Measurements from ENCODE around the gene PLAAT3.
"Not testable (repeated sequence)": the region's sequence is repeated elsewhere in the genome, so short reads cannot be mapped to it uniquely, and the experiment has no call there.

PLAAT3 gene

GRCh38 chr11:63609536-63609935, 4.7 kb downstream of the PLAAT3 start:
- no peak for DNase-seq (ENCODE audit: low read depth in 2 of 2)

GRCh38 chr11:63608353-63609345, 5.6 kb downstream of the PLAAT3 start:
- no peak for DNase-seq (ENCODE audit: low read depth in 2 of 2)

GRCh38 chr11:63603180-63603518, 11.1 kb downstream of the PLAAT3 start:
- no peak for DNase-seq (ENCODE audit: low read depth in 2 of 2)

GRCh38 chr11:63602290-63603179, 11.7 kb downstream of the PLAAT3 start:
- not testable (repeated sequence) for DNase-seq (ENCODE audit: low read depth in 2 of 2)

GRCh38 chr11:63599211-63600122, 14.8 kb downstream of the PLAAT3 start:
- DNase-seq (ENCODE audit: low read depth in 2 of 2), result no peak

GRCh38 chr11:63598556-63598955, 15.7 kb downstream of the PLAAT3 start:
- no peak for DNase-seq (ENCODE audit: low read depth in 2 of 2)

GRCh38 chr11:63595296-63595695, 18.9 kb downstream of the PLAAT3 start:
- no peak for DNase-seq (ENCODE audit: low read depth in 2 of 2)

GRCh38 chr11:63592975-63593395, 21.2 kb downstream of the PLAAT3 start:
- no peak for DNase-seq (ENCODE audit: low read depth in 2 of 2)

- no peak for DNase-seq (ENCODE audit: low read depth in 2 of 2)
Measured at GRCh38 chr11:63590024-63590788, 24.0 kb downstream of the PLAAT3 start.

GRCh38 chr11:63589000-63589399, 25.2 kb downstream of the PLAAT3 start:
- DNase-seq (ENCODE audit: low read depth in 2 of 2), result no peak

- no peak for DNase-seq (ENCODE audit: low read depth in 2 of 2)
Measured at GRCh38 chr11:63586451-63587166, 27.6 kb downstream of the PLAAT3 start.

- no peak for DNase-seq (ENCODE audit: low read depth in 2 of 2)
Measured at GRCh38 chr11:63583357-63583677, 30.9 kb downstream of the PLAAT3 start.

GRCh38 chr11:63581224-63581623, 33.0 kb downstream of the PLAAT3 start:
- not testable (repeated sequence) for DNase-seq (ENCODE audit: low read depth in 2 of 2)

GRCh38 chr11:63578882-63579281, 35.4 kb downstream of the PLAAT3 start:
- DNase-seq (ENCODE audit: low read depth in 2 of 2), result not testable (repeated sequence)

GRCh38 chr11:63574856-63575602, 39.2 kb downstream of the PLAAT3 start:
- no peak for DNase-seq (ENCODE audit: low read depth in 2 of 2)

GRCh38 chr11:63573881-63574855, 40.1 kb downstream of the PLAAT3 start:
- no peak for DNase-seq (ENCODE audit: low read depth in 2 of 2)

- no peak for DNase-seq (ENCODE audit: low read depth in 2 of 2)
Measured at GRCh38 chr11:63572026-63572688, 42.1 kb downstream of the PLAAT3 start.

- no peak for DNase-seq (ENCODE audit: low read depth in 2 of 2)
Measured at GRCh38 chr11:63569570-63569969, 44.7 kb downstream of the PLAAT3 start.
